Thoracic aorta (tissue), 2 donors: ENCODE results near the gene BAMBI. TPM values are rescaled to one million over a fixed set of nuclear protein-coding genes. Genes with fewer than 3 reads are reported as not detected.
A peak's percentile ranks its signal among the peaks of the same experiment; 100 is the strongest.

Experiments
- ATAC-seq: fragments of 150-250 bp; one replicate; pipeline ENCODE4 v1.8.0; 2017; ENCODE audit warnings: low read depth; ENCODE audit not compliant: insufficient number of reproducible peaks, low FRiP score
- DNase-seq: peaks from one replicate; pipeline ENCODE4 v3.0.0-alpha.2; 2020; ENCODE audit warnings: low spot score
- H3K27ac ChIP-seq, 2 donors: fragments of 200-600 bp; sonication (generic); 1 replicate in 1 of 2; 2 replicates in 1 of 2; pipeline ENCODE4 v1.5.1; 2016; ENCODE audit warnings: mild to moderate bottlenecking in 2 of 2, moderate library complexity in 2 of 2
- H3K27me3 ChIP-seq: fragments of 200-600 bp; sonication (generic); replicated peaks from 2 replicates; pipeline ENCODE4 v1.6.0; 2016; ENCODE audit warnings: mild to moderate bottlenecking; ENCODE audit not compliant: insufficient read depth
- H3K36me3 ChIP-seq: fragments of 200-600 bp; sonication (generic); one replicate; pipeline ENCODE4 v1.5.1; 2016
- H3K4me1 ChIP-seq, 2 donors: fragments of 200-600 bp; sonication (generic); 1 replicate in 1 of 2; 2 replicates in 1 of 2; pipeline versions ENCODE4 v1.5.1 to v1.6.0; 2016; ENCODE audit warnings: low read depth in 2 of 2, mild to moderate bottlenecking in 1 of 2; ENCODE audit not compliant: control insufficient read depth in 1 of 2
- H3K4me3 ChIP-seq: fragments of 200-600 bp; sonication (generic); 2 replicates; pipeline ENCODE4 v1.5.1; 2016; ENCODE audit warnings: mild to moderate bottlenecking
- H3K9me3 ChIP-seq: fragments of 200-600 bp; sonication (generic); 2 replicates; pipeline ENCODE4 v1.5.1; 2016
- CTCF ChIP-seq: fragments of 200-600 bp; sonication (generic); IDR thresholded peaks from one replicate; pipeline ENCODE4 v1.5.1; 2019; ENCODE audit warnings: antibody characterized with exemption
- total RNA-seq, 2 donors: library from RNA; depleted of rRNA; stranded (reverse); fragments of >200 nt; gene quantifications; one replicate each; pipeline versions ENCODE4 v1.1.0 to v1.2.3, GENCODE V29; 2016

BAMBI gene
- total RNA-seq, 2 donors from 2014 or later = 14.9 to 24.8 TPM

- Histone ChIP-seq H3K36me3 (no peaks in the 10 kb centered on the region), H3K9me3 (no peaks in the 10 kb centered on the region), H3K27me3 (no peaks in the 10 kb centered on the region), H3K4me3 (peak overlapping the region; percentile 84), H3K27ac (peak overlapping the region; percentile 16 to 62), H3K4me1 (peaks cover 0 to 39% of the 10 kb centered on the region in 2 donors)
- TF ChIP-seq CTCF = no peak
- ATAC-seq = no peak
- DNase-seq = no peak
These were observed 3.0 kb downstream of the BAMBI start for GRCh38 chr10:28680358-28680752.

DNA sequence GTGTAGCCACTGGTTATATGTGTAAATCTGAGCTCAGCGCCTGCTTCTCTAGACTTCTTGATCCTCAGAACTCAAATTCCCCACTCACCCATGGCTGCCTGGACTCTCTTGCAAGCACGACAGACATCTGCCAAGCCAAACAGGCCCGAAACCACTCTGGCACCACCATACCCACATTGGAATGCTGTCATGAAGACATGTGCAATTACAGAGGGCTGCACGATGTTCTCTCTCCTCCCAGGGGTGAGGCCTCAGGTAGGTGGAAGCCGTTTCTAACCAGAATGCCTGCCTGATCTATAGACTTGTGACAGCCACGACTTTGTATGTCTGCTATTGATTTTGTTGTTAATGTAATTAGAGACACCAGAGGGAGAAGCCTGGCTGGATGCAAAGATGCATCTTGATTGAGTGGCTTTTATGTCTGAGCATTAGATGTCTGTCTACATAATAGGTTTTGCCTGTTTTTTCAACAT lies 4.0 kb downstream of the BAMBI start:
- Histone ChIP-seq H3K4me1 (peaks cover 0 to 44% of the 10 kb centered on the region in 2 donors), H3K4me3 (peak overlapping the region; percentile 84), H3K27me3 (no peaks in the 10 kb centered on the region), H3K36me3 (no peaks in the 10 kb centered on the region), H3K9me3 (no peaks in the 10 kb centered on the region), H3K27ac (peak overlapping the region in 1 of 2 donors; percentile 62)
- DNase-seq (peak; percentile 24), ATAC-seq (no peak)
- TF ChIP-seq CTCF = no peak

DNA sequence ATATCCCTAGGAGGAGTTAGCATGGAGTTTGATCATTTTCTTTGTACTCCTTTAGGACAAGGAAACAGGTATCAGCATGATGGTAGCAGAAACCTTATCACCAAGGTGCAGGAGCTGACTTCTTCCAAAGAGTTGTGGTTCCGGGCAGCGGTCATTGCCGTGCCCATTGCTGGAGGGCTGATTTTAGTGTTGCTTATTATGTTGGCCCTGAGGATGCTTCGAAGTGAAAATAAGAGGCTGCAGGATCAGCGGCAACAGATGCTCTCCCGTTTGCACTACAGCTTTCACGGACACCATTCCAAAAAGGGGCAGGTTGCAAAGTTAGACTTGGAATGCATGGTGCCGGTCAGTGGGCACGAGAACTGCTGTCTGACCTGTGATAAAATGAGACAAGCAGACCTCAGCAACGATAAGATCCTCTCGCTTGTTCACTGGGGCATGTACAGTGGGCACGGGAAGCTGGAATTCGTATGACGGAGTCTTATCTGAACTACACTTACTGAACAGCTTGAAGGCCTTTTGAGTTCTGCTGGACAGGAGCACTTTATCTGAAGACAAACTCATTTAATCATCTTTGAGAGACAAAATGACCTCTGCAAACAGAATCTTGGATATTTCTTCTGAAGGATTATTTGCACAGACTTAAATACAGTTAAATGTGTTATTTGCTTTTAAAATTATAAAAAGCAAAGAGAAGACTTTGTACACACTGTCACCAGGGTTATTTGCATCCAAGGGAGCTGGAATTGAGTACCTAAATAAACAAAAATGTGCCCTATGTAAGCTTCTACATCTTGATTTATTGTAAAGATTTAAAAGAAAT lies 4.8 kb downstream of the BAMBI start:
- TF ChIP-seq CTCF = no peak
- no peaks in the 10 kb centered on the region for H3K9me3 ChIP-seq
- ATAC-seq (no peak), DNase-seq (no peak)
- peaks cover 6 to 52% of the 10 kb centered on the region in 2 donors for H3K4me1 ChIP-seq
- H3K27ac ChIP-seq = no peak overlapping the region
- peak overlapping the region; percentile 84 for H3K4me3 ChIP-seq
- no peaks in the 10 kb centered on the region for H3K27me3 ChIP-seq
- no peaks in the 10 kb centered on the region for H3K36me3 ChIP-seq

- DNase-seq (no peak), ATAC-seq (no peak)
- H3K36me3 ChIP-seq = no peaks in the 10 kb centered on the region
- H3K27me3 ChIP-seq = no peaks in the 10 kb centered on the region
- H3K4me1 ChIP-seq = peaks cover 10 to 66% of the 10 kb centered on the region in 2 donors
- no peak for TF ChIP-seq CTCF
- H3K9me3 ChIP-seq = no peaks in the 10 kb centered on the region
- no peak overlapping the region for H3K4me3 ChIP-seq
- no peak overlapping the region for H3K27ac ChIP-seq
These were observed 7.0 kb downstream of the BAMBI start for GRCh38 chr10:28684157-28684985.

- Histone ChIP-seq H3K36me3 (no peaks in the 10 kb centered on the region), H3K4me1 (peaks cover 10 to 66% of the 10 kb centered on the region in 2 donors), H3K9me3 (no peaks in the 10 kb centered on the region), H3K27me3 (no peaks in the 10 kb centered on the region), H3K27ac (no peak overlapping the region), H3K4me3 (no peak overlapping the region)
- no peak for DNase-seq
- no peak for ATAC-seq
- TF ChIP-seq CTCF = no peak
These were observed 7.8 kb downstream of the BAMBI start for GRCh38 chr10:28684986-28685580.
